ENCODE measurements around the gene MEAK7. TPM values are rescaled to one million over a fixed set of nuclear protein-coding genes. Genes with fewer than 3 reads are reported as not detected.

MEAK7 gene
- total RNA-seq, 2 experiments from 2014 or later: 6.3 to 7.0 TPM

GRCh38 chr16:84498223-84498610 lies 6.2 kb downstream of the MEAK7 start:
- Mint-ChIP-seq H3K4me1 (ENCODE audit: low read depth) (no peaks in the 10 kb centered on the region), H3K9me3 (peaks cover 5% of the 10 kb centered on the region), H3K4me3 (no peak overlapping the region), H3K36me3 (ENCODE audit: low read depth) (peaks cover 26% of the 10 kb centered on the region), H3K27ac (no peak overlapping the region), H3K27me3 (ENCODE audit: low read depth) (no peaks in the 10 kb centered on the region)
- DNase-seq: no peak
- intact Hi-C loops (cut with micrococcal nuclease): no loop called here
- CTCF ChIA-PET: interaction anchor here (0.8 to 1.7 kb wide), 2 partner anchors 125 to 227 kb away, joined by 4 read pairs; no protein-coding TSS in a partner anchor

GRCh38 chr16:84497418-84498222 lies 6.8 kb downstream of the MEAK7 start:
- CTCF ChIA-PET: interaction anchor here (0.8 to 1.7 kb wide), 2 partner anchors 125 to 228 kb away, joined by 4 read pairs; no protein-coding TSS in a partner anchor
- intact Hi-C loops (cut with micrococcal nuclease): no loop called here

GRCh38 chr16:84496991-84497390 lies 7.5 kb downstream of the MEAK7 start:
- H3K4me1 Mint-ChIP-seq (ENCODE audit: low read depth): no peaks in the 10 kb centered on the region
- DNase-seq: no peak
- H3K4me3 Mint-ChIP-seq: no peak overlapping the region
- peaks cover 9% of the 10 kb centered on the region for H3K9me3 Mint-ChIP-seq
- no peak overlapping the region for H3K27ac Mint-ChIP-seq
- peaks cover 30% of the 10 kb centered on the region for H3K36me3 Mint-ChIP-seq (ENCODE audit: low read depth)
- intact Hi-C loops (cut with micrococcal nuclease): no loop called here
- no peaks in the 10 kb centered on the region for H3K27me3 Mint-ChIP-seq (ENCODE audit: low read depth)
- CTCF ChIA-PET: interaction anchor here (1.7 kb wide), 1 partner anchor 229 kb away, joined by 4 read pairs; no protein-coding TSS in a partner anchor

More at GRCh38 chr16:84497418-84498222, 6.8 kb downstream of the MEAK7 start:
- Mint-ChIP-seq H3K27me3 (ENCODE audit: low read depth) (no peaks in the 10 kb centered on the region), H3K27ac (no peak overlapping the region), H3K4me1 (ENCODE audit: low read depth) (no peaks in the 10 kb centered on the region), H3K36me3 (ENCODE audit: low read depth) (peaks cover 30% of the 10 kb centered on the region), H3K4me3 (no peak overlapping the region), H3K9me3 (peaks cover 9% of the 10 kb centered on the region)
- DNase-seq: no peak

- intact Hi-C loops (cut with micrococcal nuclease): no loop called here
- Mint-ChIP-seq H3K36me3 (ENCODE audit: low read depth) (peaks cover 29% of the 10 kb centered on the region), H3K27me3 (ENCODE audit: low read depth) (no peaks in the 10 kb centered on the region), H3K4me1 (ENCODE audit: low read depth) (no peaks in the 10 kb centered on the region), H3K9me3 (peaks cover 9% of the 10 kb centered on the region), H3K4me3 (no peak overlapping the region), H3K27ac (no peak overlapping the region)
- CTCF ChIA-PET: no interaction called here
- DNase-seq: no peak
Observed at GRCh38 chr16:84495506-84495905, 9.0 kb downstream of the MEAK7 start.

GRCh38 chr16:84489131-84489530 lies 15.3 kb downstream of the MEAK7 start:
- no peak for DNase-seq
- H3K27me3 Mint-ChIP-seq (ENCODE audit: low read depth): no peaks in the 10 kb centered on the region
- CTCF ChIA-PET: interaction anchor here (1.0 kb wide), 1 partner anchor 183 kb away, joined by 4 read pairs; no protein-coding TSS in a partner anchor
- H3K27ac Mint-ChIP-seq: no peak overlapping the region
- H3K9me3 Mint-ChIP-seq: peaks cover 5% of the 10 kb centered on the region
- H3K4me3 Mint-ChIP-seq: no peak overlapping the region
- no peaks in the 10 kb centered on the region for H3K4me1 Mint-ChIP-seq (ENCODE audit: low read depth)
- H3K36me3 Mint-ChIP-seq (ENCODE audit: low read depth): peaks cover 11% of the 10 kb centered on the region
- intact Hi-C loops (cut with micrococcal nuclease): no loop called here

- Mint-ChIP-seq H3K36me3 (ENCODE audit: low read depth) (peaks cover 4% of the 10 kb centered on the region), H3K27ac (no peak overlapping the region), H3K9me3 (no peaks in the 10 kb centered on the region), H3K4me1 (ENCODE audit: low read depth) (no peaks in the 10 kb centered on the region), H3K4me3 (no peak overlapping the region), H3K27me3 (ENCODE audit: low read depth) (no peaks in the 10 kb centered on the region)
- intact Hi-C loops (cut with micrococcal nuclease): no loop called here
- CTCF ChIA-PET: interaction anchor here (1.3 kb wide), 1 partner anchor 210 kb away, joined by 3 read pairs; no protein-coding TSS in a partner anchor
- no peak for DNase-seq
Observed at GRCh38 chr16:84487358-84487757, 17.1 kb downstream of the MEAK7 start.

- Mint-ChIP-seq H3K4me1 (ENCODE audit: low read depth) (no peaks in the 10 kb centered on the region), H3K27ac (no peak overlapping the region), H3K27me3 (ENCODE audit: low read depth) (no peaks in the 10 kb centered on the region), H3K9me3 (no peaks in the 10 kb centered on the region), H3K4me3 (no peak overlapping the region), H3K36me3 (ENCODE audit: low read depth) (peaks cover 4% of the 10 kb centered on the region)
- CTCF ChIA-PET: interaction anchor here (1.3 to 1.4 kb wide), 2 partner anchors 19 to 210 kb away, joined by 3 read pairs; no protein-coding TSS in a partner anchor
- intact Hi-C loops (cut with micrococcal nuclease): no loop called here
- DNase-seq: no peak
Observed at GRCh38 chr16:84486551-84487235, 17.8 kb downstream of the MEAK7 start.

GRCh38 chr16:84486126-84486525 lies 18.3 kb downstream of the MEAK7 start:
- H3K9me3 Mint-ChIP-seq: no peaks in the 10 kb centered on the region
- no peak for DNase-seq
- H3K4me1 Mint-ChIP-seq (ENCODE audit: low read depth): no peaks in the 10 kb centered on the region
- no peak overlapping the region for H3K4me3 Mint-ChIP-seq
- H3K36me3 Mint-ChIP-seq (ENCODE audit: low read depth): peaks cover 4% of the 10 kb centered on the region
- no peaks in the 10 kb centered on the region for H3K27me3 Mint-ChIP-seq (ENCODE audit: low read depth)
- no peak overlapping the region for H3K27ac Mint-ChIP-seq
- intact Hi-C loops (cut with micrococcal nuclease): no loop called here
- CTCF ChIA-PET: interaction anchor here (1.4 kb wide), 1 partner anchor 19 kb away, joined by 3 read pairs; no protein-coding TSS in a partner anchor

- Mint-ChIP-seq H3K4me1 (ENCODE audit: low read depth) (no peaks in the 10 kb centered on the region), H3K9me3 (no peaks in the 10 kb centered on the region), H3K27ac (no peak overlapping the region), H3K36me3 (ENCODE audit: low read depth) (peaks cover 3% of the 10 kb centered on the region), H3K27me3 (ENCODE audit: low read depth) (no peaks in the 10 kb centered on the region), H3K4me3 (no peak overlapping the region)
- CTCF ChIA-PET: interaction anchor here (1.4 kb wide), 1 partner anchor 20 kb away, joined by 3 read pairs; no protein-coding TSS in a partner anchor
- intact Hi-C loops (cut with micrococcal nuclease): no loop called here
- DNase-seq: no peak
Observed at GRCh38 chr16:84485255-84486010, 19.0 kb downstream of the MEAK7 start.

GRCh38 chr16:84484579-84485254 lies 19.7 kb downstream of the MEAK7 start:
- peak; percentile 49 for DNase-seq
- CTCF ChIA-PET: interaction anchor here (0.6 to 3.2 kb wide), 4 partner anchors 204 to 558 kb away, joined by 3 to 16 read pairs (median 7); no protein-coding TSS in a partner anchor
- no peak overlapping the region for H3K27ac Mint-ChIP-seq
- no peaks in the 10 kb centered on the region for H3K27me3 Mint-ChIP-seq (ENCODE audit: low read depth)
- H3K4me3 Mint-ChIP-seq: no peak overlapping the region
- intact Hi-C loops (cut with micrococcal nuclease): loop anchor here (1.0 kb wide), 1 partner anchor 207 kb away; no protein-coding TSS in a partner anchor
- H3K36me3 Mint-ChIP-seq (ENCODE audit: low read depth): peaks cover 3% of the 10 kb centered on the region
- no peaks in the 10 kb centered on the region for H3K4me1 Mint-ChIP-seq (ENCODE audit: low read depth)
- no peaks in the 10 kb centered on the region for H3K9me3 Mint-ChIP-seq

- intact Hi-C loops (cut with micrococcal nuclease): loop anchor here (1.0 kb wide), 1 partner anchor 207 kb away; no protein-coding TSS in a partner anchor
- H3K36me3 Mint-ChIP-seq (ENCODE audit: low read depth): peaks cover 5% of the 10 kb centered on the region
- no peak for DNase-seq
- H3K9me3 Mint-ChIP-seq: no peaks in the 10 kb centered on the region
- H3K27me3 Mint-ChIP-seq (ENCODE audit: low read depth): no peaks in the 10 kb centered on the region
- H3K4me3 Mint-ChIP-seq: no peak overlapping the region
- no peaks in the 10 kb centered on the region for H3K4me1 Mint-ChIP-seq (ENCODE audit: low read depth)
- no peak overlapping the region for H3K27ac Mint-ChIP-seq
- CTCF ChIA-PET: interaction anchor here (0.6 to 3.2 kb wide), 4 partner anchors 203 to 557 kb away, joined by 3 to 16 read pairs (median 7); no protein-coding TSS in a partner anchor
Observed at GRCh38 chr16:84483882-84484565, 20.4 kb downstream of the MEAK7 start.

Measured in activated naive CD4-positive, alpha-beta T cell treated with anti-CD3 and anti-CD28 coated beads for 36 hours (primary cell).